HG02759 (cell line): ENCODE data around the gene FOXG1.

Source experiments
- ATAC-seq: cut with Tn5 transposase; IDR thresholded peaks from one replicate; pipeline ENCODE4 v1.9.1; 2021; ENCODE audit warnings: mild to moderate bottlenecking, moderate library complexity; ENCODE audit not compliant: unreplicated experiment

Gene FOXG1

DNA sequence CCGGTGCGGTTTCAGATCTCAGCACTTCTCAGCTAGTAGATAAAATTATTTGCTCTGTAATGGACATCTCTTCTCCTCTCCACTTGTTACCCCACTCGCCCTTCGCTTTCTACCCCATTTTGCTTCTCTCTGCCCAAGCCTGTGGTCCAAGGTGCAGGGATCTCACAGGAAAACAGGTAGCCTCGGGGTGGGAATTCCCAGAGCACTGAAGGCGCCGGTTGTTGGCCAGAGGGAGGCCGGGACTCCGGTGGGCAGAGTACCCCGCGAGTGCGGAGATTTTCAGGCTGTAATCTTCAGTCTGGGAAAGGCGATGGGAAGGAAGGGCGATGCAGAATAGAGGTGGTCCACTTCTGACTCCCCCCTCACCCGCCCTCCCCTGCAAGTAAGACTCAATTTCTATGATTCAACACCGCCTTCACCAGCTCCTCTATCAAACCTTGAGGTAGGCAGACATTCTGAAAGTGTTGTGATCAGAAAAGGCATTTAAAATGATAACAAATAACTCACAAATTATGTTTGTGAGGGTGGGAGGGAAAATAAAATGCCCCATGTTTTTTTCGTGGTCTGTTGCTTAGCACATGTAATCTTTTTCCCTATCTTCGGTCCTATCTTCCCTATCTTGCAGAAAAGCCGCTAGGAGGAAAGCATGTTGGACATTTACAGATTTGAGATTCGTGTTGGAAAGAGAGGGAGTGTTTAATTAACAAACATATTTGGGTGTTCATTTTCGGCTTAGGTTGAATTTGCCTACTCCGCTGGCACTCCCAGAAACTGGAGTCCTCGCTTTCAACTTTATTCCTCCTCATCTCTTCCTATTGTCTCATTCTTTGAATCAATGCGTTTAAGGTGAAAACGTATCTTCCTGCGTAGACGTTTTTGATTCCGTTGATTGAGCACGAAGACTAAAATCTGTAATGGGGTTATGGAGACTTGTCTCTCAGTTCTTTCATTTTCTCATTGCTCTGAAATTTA, 8.5 kb downstream of the FOXG1 start:
- ATAC-seq: no peak

DNA sequence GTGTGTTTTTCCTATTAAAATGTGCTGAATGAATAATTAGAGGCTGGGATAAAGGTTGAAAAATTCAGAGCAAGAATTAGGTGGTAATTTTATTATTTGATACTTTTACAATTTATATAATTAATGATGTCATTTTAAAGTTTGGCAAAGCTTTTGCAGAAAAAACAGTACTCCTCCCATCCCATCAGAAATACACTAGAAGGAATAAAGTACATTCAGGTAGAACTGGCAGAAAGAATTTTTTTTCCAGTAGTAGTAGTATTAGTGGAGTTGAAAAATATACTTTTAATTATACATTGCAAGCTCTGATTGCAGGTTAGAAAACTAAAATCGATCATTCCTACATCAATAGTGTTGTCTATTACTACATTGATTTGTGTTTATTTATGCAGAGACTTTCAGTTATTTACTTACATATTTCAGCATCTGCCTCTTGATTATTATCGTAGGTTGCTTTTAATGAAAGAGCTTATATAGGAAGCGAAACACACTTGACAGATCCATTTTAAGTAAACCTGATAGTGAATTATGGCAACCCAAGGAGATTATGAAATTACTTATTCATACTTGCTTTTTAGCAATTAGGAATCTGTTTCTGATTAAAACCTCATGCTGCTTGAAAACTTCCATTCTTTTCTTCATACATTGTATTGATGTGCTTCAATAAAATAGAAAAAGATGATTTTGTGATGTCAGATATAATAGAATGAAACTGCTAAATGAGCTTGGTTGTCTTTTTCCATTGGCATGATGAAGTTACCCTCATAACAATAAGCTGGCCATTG, 10.1 kb downstream of the FOXG1 start:
- ATAC-seq: no peak

DNA sequence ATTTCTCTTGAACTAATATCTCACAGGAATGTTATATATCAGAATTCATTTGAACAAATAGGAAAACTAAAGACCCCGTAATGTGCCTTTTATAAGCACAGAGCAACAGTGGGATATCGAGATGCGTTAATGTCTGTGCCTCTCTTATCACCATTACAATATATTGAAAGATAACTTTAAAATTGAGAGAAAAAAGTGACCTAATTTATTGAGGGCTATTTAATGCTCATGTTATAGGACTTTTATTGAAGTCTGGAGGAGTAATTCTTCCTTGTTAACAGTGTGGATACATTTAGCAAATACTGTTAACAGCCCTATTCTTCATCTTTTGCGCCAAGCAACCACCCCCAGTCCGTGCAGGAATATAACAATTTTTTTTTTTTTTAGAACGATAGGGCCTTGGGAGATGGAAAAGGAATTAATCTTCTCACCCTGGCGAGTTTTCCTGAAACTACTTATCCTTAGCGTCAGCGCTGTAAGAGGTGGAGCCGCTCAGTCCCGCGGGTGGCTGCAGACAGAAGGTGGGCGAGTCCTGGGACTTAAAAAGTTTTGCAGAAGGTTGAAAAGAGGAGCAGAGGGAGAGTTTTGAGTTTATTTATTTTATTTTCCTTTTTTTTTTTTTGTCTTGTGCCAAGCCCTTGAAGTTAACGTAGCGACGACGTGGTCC, 11.0 kb downstream of the FOXG1 start:
- ATAC-seq: no peak

DNA sequence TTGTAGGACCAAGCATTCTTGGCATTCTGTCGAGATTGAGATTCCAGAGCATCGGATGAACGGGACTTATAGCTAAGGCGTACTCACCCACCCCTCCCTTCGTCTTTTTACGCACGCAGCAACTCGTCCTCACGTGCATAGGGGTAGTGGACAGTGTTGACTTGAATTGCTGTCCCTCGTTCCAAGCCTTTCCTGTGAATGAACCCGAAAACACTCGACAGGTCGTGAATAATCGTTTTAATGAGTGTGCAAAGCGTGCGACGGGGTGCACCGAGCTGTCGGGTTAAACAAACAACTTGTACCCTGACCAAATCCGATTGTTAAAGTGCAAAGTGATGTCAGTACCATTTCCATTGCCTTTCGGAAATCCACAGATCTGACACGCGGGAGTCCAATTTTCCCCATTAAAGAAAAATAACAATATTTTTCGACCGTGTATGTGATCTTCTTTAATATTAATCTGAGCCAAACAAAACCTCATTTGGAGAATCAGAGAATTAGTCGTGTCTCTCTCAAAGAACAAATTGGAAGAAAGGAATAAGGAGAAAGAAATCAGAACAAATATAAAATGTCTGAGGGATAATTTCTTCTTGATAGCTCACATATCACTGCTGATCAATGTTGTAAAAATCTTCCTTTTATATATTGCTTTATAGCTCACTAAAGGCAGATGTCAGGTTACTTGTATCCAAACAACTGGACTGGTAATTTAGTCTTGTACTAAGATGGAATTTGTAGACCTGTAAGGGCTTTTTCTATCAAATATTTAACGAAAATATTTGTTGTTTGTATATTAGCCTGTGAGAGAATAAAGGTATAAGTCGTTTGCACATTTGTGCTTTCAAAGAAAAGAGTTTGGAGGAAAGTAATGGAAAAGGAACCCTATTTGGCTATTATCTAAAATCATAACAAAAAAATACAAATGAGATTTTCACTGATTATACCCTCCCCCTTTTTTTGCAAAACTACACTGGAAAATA, 11.8 kb downstream of the FOXG1 start:
- ATAC-seq: no peak

DNA sequence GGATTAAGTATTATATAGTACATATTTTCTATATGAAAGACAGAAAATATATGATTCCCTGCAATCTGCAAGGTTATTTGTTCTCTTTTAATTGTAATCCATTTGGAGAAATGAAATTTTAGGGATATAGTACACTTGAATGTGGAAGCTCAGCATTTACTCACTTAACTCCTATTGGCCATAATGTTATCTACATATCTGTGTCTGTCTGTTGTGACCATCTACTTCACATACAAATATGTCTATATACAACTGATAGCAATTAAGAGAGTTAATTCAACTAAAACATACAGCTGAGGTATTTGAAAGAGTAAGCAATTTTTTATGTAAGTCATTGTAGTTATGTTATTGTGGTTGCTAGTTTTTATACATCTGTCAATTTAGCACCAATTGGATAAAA, 12.9 kb downstream of the FOXG1 start:
- ATAC-seq: no peak

DNA sequence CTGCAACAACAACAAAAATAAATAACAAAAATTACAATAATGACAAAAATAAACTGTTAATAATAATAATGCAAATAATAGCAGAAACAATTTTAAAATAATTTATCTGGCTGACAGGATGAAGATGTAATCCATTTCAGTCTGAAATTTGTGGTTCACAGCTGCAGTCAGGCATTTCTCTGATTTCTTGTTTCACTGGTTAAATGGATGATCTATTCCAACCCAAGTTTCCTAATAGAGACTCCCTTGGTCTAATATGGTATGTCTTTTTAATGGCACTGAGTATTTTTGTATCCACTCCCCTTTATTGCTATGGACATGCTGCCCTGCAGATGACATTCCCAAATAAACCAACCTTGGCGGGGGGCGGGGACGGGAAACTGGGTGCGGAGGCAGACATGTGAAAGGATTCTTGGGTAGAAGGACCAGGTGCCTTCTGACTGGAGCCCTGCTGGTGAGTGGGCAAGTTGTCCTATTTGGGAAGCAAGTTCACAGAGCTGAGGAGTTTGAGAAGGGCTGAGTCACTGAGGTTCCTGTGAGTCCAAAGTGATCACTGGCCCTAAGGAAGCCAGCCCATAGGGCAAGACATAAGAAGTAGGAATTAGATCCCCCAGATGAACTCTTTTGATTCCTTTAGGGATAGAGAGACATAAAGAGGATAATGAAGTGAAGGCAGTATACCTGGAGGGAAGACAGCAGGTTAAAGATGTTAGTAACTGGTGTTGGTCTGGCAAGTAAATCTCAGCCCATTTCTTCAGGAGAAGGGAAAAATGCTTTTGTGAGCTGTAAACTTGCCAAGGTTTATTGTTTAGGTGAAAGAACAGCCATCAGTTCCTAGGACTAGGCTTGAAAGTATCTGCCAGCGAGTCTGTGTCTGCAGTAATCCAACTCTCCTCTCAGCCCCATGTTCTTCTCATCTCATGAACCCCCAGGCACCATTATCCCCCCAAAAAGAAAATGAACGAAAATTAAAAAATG, 14.5 kb downstream of the FOXG1 start:
- no peak for ATAC-seq

DNA sequence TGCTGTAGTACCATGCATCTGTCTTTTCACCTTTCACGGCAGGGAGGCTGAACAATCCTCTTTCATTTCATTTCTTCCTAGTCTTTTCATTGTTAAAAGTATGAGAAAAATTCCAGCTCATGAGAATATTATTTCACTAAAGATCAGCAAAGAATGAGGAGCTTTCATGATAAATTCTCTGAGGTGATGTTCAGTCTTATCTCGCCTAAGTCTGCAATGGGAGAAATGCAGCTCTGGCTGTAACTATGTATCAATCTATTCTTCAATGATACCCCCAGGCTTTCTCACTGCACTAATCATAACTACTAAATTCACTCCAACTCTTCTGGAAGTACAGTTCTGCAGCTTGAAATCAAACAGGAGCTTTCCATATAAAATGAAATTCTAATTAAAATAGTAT, 15.7 kb downstream of the FOXG1 start:
- ATAC-seq: no peak

DNA sequence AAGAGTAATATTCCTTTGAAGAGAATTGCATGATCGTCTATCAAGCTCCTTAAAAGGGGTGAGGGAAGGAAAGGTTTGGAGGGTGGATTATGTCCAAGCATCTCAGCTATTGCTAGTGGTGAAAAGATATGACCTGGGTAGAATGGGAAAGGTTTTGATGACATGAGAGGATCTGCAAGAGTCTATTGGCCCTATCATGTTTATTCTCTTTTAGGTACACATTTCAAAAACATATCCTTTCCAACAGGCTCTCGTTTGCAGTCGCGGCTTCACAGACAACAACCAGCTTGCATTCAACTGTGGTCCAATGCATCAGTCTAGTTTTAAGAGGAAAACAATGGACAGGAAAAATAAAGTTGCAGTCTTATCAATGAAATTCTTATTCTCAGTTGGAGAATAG, 17.1 kb downstream of the FOXG1 start:
- no peak for ATAC-seq

DNA sequence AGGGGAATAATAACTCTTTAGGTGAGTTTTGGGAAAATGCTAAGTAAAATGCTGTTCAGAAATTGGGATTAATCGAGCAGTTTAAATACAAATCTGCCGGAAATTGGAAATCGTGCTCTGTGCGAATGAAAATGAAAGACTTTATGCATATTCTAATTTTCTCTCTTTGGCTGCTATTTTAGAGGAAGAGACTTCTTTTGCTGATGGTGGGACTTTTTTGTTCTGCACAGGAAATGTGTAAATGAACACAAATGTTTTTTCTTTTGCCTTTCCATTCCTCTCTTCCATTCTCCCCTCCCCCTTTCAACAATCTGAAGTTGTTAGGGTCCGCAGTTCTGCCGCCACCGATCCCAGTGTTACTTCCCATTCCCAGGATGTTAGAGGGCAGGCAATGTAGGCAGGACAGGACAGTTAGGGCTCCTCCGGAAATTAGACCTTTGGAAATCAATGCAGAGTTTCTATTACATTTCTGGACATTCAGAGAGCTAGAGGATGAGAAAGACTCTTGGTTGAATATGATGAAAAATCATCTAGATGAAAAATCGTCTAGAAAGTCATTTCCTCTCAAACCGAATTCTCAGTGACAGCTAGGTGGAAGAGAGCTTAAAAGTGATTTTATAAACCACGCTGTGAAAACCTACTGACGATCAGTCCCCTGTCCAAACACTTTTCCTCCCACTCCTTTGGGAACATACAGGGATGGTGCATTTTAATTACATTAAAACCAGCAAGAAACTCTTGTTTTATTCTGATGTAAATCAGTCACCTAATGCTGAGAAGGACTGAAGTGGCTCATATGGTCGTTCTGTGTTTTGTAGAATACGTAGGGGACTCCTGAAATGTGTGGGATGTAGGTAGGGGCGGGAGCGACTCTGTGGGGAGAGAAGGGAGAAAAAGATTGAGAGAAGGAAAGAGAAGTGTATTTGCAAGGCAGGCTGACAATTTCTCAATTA, 17.8 kb downstream of the FOXG1 start:
- ATAC-seq: no peak

DNA sequence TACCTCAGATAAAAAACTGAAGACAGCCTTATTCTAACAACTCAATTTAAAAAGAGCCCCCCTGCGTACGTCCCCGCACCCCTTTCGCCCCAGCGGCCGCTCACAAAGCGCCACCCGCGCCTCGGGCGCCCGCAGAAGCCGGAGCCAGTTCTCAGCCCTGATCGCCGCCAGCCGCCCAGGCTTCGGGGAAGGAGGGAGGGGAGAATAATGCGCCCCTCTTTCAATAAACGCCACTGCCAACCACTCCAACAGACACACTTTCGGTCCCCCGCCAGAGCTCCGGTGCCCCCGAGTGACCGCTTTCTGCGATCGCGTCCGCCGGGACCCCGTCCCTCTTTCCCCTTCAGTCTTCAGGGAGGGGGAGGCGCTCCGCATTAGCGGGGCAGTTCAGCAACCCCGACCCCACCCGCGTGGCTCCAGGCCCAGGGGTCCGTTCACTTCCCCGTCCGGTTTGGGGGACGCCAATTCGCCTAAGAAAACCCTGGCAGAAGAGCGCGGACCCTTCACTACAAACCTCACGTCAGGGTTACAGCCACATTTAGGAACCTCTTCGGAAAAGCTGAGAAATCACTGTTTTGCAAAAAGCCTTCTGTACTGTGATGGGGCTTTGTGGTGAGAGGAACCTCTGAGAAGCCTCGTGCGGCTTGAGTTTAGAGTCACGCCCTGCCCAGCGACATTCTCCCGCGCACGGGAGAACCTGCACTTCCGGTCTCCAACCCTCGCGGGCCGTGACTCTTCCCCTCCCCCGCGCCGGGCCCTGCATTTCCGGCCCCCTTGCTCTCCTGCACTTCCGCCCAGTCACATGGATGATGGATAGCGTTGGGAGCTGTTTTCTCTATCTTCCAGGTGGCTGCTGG, 18.7 kb downstream of the FOXG1 start:
- ATAC-seq: peak; percentile 81

DNA sequence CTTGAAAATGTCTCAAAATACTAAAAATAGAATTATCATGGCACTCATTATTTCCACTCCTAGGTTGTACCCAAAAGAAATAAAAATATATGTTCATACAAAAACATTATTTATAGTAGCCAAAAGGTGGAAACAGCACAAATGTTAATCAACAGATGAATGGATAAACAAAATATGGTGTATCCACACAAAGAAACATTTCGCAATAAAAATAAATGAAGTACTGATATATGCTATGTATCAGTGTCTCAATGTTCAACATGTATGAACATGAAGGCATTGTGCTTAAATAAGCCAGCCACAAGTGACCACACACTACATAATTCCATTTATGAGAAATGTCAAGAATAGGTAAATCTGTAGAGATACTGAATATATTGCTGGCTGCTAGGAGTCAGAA, 40.9 kb downstream of the FOXG1 start:
- ATAC-seq: no peak

DNA sequence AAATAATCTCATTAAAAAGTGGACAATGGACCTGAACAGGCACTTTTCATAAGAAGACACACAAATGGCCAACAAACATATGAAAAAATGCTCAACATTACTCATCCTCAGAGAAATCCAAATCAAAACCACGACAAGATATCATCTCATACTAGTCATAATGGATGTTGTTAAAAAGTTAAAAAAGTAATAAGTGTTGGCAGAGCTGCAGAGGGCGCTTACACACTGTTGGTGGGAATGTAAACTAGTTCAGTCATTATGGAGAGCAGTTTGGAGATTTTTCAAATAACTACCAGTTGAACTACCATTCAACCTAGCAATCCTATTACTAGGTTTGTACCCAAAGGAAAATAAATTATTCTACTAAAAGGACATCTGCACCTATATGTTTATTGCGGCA, 47.2 kb downstream of the FOXG1 start:
- ATAC-seq: no peak
